Smooth muscle cell of the coronary artery (primary cell): ENCODE data around the gene UBQLN2. TPM values are rescaled to one million over a fixed set of nuclear protein-coding genes. Genes with fewer than 3 reads are reported as not detected.

ENCODE experiments used
- total RNA-seq: library from RNA; depleted of rRNA; stranded (reverse); fragments of >200 nt; gene quantifications from 2 replicates; pipeline ENCODE4 v1.2.3, GENCODE V29; 2014; ENCODE audit warnings: low replicate concordance

UBQLN2 gene
- total RNA-seq, result 2.5 and 5.2 TPM in 2 replicates

GRCh38 chrX:56563231-56564161 is at the start of gene UBQLN2:
UBQLN2 (plus strand) TSS chrX:56563627; CDS start chrX:56563874, 247 bp downstream.

Other genes with a start within 250 kb of the UBQLN2 start
- 3.0 and 4.0 TPM in 2 replicates for gene NBDY, start 165.6 kb downstream of the UBQLN2 start, total RNA-seq